SU-DHL-6 (cell line): ENCODE data around the gene POC1B.

Experiments used
- EZH2phosphoT487 ChIP-seq: fragments of 200-600 bp; sonication (generic), shearing (Covaris generic); conservative IDR thresholded peaks from 2 replicates; pipeline ENCODE4 v1.6.1; 2018; ENCODE audit warnings: mild to moderate bottlenecking, antibody characterized with exemption, low read length, moderate library complexity, mixed read lengths
- TF ChIP-seq, protein P1 (sequence below): fragments of 200-600 bp; sonication (generic); IDR thresholded peaks from one replicate; pipeline ENCODE4 v1.5.1; 2017; ENCODE audit warnings: antibody characterized with exemption, mild to moderate bottlenecking, low read length, moderate library complexity; ENCODE audit not compliant: insufficient read depth, poor library complexity, severe bottlenecking

DNA sequence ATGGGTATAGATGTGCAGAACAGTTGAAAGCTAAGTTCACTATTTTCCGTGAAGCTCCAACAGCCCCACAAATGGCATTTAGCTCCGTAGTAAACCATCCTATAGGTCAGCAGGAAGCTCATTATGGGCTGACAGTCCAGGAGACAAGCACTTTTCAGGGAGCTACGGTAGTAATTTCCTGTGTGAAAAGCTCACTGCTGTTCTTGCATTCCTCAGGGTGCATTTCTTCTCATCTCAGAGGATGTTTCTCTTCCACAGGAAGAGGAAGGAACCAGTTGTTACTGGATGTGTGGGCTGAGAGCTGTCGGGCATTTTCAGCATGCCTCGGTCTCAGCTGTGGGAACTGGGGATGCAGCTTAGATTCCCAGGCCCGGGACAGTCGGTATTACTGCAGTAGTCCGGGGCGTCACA lies 74.0 kb downstream of the POC1B start:
- TF ChIP-seq, protein P1, sequence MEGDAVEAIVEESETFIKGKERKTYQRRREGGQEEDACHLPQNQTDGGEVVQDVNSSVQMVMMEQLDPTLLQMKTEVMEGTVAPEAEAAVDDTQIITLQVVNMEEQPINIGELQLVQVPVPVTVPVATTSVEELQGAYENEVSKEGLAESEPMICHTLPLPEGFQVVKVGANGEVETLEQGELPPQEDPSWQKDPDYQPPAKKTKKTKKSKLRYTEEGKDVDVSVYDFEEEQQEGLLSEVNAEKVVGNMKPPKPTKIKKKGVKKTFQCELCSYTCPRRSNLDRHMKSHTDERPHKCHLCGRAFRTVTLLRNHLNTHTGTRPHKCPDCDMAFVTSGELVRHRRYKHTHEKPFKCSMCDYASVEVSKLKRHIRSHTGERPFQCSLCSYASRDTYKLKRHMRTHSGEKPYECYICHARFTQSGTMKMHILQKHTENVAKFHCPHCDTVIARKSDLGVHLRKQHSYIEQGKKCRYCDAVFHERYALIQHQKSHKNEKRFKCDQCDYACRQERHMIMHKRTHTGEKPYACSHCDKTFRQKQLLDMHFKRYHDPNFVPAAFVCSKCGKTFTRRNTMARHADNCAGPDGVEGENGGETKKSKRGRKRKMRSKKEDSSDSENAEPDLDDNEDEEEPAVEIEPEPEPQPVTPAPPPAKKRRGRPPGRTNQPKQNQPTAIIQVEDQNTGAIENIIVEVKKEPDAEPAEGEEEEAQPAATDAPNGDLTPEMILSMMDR, result no peak
- no peak for TF ChIP-seq EZH2phosphoT487
